Prostate gland (tissue), 2 donors: Measurements from ENCODE around the gene SPR.

Source experiments
- POLR2A ChIP-seq: fragments of 450-650 bp; IDR thresholded peaks from one replicate; pipeline ENCODE4 v1.6.1; 2016; ENCODE audit warnings: antibody characterized with exemption, mild to moderate bottlenecking
- TF ChIP-seq, protein P1 (sequence below), 4 experiments: fragments of 200-600 bp in 2 of 4; fragments of 450-650 bp in 2 of 4; sonication (generic) in 2 of 4; IDR thresholded peaks; 1 replicate in 3 of 4; 2 replicates in 1 of 4; pipeline ENCODE4 v1.5.1; 2016 to 2019; ENCODE audit warnings: antibody characterized with exemption in 4 of 4, mild to moderate bottlenecking in 2 of 4, moderate library complexity in 2 of 4

DNA sequence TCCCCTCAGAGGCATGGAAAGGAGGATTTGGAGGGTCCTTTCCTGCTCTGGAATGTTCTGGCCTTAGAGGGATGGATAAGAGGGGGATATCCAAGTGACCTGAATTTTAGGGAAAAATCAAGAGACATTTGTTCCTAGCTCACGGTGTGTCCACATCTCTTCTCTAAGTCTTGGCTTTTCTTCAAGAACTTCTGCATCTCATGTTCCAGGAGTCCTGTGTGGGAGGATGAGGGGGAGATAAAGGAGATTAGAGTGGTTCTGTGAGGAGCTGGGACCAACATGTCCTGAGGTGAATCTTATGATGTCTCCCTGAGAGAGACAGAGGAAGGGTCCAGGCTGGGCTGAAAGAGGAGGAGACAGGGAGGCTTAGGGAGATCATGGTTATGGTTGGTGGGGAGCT, 41.8 kb downstream of the SPR start:
- TF ChIP-seq, protein P1, sequence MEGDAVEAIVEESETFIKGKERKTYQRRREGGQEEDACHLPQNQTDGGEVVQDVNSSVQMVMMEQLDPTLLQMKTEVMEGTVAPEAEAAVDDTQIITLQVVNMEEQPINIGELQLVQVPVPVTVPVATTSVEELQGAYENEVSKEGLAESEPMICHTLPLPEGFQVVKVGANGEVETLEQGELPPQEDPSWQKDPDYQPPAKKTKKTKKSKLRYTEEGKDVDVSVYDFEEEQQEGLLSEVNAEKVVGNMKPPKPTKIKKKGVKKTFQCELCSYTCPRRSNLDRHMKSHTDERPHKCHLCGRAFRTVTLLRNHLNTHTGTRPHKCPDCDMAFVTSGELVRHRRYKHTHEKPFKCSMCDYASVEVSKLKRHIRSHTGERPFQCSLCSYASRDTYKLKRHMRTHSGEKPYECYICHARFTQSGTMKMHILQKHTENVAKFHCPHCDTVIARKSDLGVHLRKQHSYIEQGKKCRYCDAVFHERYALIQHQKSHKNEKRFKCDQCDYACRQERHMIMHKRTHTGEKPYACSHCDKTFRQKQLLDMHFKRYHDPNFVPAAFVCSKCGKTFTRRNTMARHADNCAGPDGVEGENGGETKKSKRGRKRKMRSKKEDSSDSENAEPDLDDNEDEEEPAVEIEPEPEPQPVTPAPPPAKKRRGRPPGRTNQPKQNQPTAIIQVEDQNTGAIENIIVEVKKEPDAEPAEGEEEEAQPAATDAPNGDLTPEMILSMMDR (IDR thresholded peaks at IDR 0.05): no peak
- no peak for TF ChIP-seq POLR2A
